Suppressor macrophage treated with lipopolysaccharide for 1 hour (primary cell): ENCODE measurements around the gene PLEKHM2.
A peak's percentile ranks its signal among the peaks of the same experiment; 100 is the strongest.

ENCODE experiments used
- DNase-seq, 3 donors: peaks; one replicate each; pipeline ENCODE4 v3.0.0-alpha.2; 2020 to 2022

PLEKHM2 gene

DNA sequence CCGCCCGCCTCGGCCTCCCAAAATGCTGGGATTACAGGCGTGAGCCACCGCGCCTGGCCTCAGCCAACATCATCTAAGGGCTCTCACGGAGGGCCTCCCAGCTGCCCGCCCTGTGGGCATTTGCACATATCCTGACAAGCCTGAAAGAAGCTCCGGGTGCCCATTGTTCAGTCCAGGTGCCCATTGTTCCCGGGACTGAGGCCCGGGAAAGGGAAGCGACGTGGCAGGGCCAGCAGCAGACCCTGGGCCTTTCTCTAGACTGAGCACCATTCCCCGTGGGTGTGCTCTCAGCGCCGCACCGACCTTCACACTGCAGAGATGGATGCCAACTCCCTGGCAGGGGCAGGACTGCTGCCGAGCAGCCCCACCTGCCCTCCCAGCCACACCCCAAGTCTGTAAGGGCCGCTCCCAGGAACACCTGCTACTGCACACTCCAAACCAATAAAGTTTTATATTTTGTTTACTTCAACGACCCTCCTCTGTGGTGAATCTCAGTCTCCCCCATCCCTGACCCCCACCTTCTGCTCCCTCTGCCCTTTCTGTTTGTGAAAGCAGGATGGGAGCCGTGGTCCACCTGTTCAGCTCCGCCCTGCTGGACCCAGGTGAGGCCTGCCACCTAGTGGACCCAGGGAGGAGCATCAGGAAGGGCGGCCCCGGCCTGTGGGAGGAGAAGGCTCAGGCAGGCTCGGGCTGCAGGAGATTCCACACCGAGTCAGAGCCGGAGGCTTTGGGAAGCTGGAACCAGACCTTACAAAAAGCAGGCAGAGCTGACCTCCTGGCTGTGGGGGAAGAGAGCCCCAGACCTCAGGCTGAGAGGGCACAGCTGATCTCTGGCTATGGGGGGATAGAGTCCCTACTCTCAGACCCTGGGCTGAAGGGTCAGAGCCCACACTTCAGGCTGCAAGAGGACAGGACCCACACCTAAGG, 57.1 kb downstream of the PLEKHM2 start:
- peak; percentile 53 to 68 (median 63) for DNase-seq

DNA sequence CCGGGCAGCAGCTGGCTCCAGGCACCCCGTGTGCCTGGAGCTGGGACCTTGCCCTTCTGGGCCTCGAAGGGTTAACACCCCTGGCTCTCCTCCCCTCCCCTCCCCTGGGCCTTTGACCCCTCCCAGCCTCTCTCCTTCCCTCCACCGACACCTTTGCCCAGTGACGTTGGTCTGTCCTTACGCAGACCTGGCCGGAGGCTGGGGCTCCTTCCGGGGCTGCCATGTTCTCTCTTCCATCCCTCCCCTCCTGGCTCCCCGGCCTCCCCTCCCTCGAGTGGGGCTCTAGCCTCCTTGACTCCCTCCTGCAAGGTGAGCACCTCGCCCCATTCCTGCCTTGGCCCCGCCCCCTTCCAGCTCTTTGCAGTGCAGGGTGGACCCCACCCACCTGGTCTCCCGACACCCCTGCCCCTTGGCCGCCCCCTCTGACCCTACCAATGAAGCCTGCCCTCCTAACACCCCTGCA, 58.2 kb downstream of the PLEKHM2 start, which contains the start of gene TMEM82:
Gene TMEM82 (plus strand): TSS at position 161 of the 463 bp plus-strand sequence. CDS start 61 bp downstream, at position 222.
- no peak for DNase-seq

DNA sequence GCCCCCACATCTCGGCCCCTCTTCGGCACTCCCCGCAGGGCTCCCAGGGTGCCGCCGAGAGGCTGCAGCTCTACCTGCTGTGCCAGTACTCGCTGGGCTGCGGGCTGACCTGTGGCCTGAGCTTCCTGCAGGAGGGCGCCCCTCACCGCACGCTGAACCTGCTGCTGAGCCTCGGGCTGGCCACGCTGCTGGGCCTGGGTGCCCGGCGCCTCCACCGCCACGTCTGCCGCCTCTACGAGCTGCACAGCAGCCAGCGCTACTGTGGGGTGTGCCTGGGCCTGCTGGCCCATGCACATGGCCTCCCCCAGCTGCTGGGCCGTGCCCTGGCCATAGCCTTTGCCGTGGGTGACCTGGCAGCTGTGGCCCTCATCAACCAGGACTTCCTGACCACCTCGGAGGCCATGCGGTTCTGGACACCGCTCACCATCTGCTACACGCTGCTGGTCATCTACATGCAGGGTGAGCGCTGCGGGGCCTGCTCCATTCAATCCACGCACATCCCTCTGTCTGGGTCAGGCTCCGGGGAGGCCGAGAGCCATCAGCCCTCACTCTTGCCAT, 60.1 kb downstream of the PLEKHM2 start:
- no peak for DNase-seq

GRCh38 chr1:15747378-15747777, 63.3 kb downstream of the PLEKHM2 start:
- no peak for DNase-seq

GRCh38 chr1:15748264-15748663, 64.1 kb downstream of the PLEKHM2 start:
- no peak for DNase-seq

GRCh38 chr1:15748690-15749398, 64.7 kb downstream of the PLEKHM2 start:
- no peak for DNase-seq

- DNase-seq = no peak
These were observed 65.5 kb downstream of the PLEKHM2 start for GRCh38 chr1:15749399-15750291.

GRCh38 chr1:15750924-15751323, 66.8 kb downstream of the PLEKHM2 start:
- no peak for DNase-seq

- no peak for DNase-seq
These were observed 67.6 kb downstream of the PLEKHM2 start for GRCh38 chr1:15751717-15752116.

DNA sequence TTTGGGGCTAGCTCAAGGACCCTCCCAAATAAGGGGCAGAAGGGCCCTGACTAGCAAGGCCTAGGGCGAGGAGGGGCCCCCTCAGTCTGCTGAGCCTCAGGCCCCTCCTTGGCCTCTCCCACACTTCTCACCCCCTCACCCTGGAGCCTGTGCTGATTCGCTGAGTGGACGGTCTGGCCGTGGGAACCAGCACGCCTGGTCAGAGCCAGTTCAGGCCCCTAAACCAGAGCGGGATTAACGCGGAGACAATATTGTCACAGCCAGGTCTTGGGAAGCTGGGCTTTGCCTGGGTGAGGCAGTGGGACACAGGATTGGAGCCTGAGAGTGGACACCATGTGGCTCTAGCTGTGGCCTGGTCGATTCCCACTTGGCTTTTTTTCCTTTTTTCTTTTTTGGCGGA, 69.7 kb downstream of the PLEKHM2 start:
- no peak for DNase-seq

DNA sequence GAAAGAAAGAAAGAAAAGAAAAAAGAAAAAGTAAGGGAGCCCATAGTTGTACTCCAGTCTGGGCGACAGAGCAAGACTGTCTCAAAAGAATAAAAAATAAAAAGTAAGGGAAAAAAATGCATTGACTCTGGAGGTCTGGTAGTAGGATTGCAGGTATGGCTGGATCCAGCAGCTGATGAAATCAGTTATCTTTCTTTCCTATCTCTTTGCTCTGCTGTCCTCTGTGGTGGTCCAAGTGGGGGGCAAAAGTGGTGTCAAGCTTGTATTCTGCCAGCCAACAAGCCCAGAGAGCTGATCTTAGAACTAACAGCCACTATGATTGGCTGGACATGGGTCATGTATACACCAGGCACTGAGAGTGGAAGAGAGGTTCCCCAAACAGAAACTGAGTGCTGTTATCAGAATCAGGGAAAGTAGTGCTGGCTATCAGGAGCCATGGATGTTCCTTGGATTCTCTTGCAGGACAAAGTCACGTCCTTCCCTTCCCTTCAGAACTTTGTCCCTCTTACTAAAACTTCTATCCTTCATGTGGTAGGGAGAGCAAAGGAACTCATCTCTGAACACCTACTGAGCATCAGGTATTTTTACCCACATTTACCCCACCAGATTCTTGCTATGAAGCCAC, 71.0 kb downstream of the PLEKHM2 start:
- DNase-seq = no peak

- no peak for DNase-seq
These were observed 71.5 kb downstream of the PLEKHM2 start for GRCh38 chr1:15755646-15756040.

DNA sequence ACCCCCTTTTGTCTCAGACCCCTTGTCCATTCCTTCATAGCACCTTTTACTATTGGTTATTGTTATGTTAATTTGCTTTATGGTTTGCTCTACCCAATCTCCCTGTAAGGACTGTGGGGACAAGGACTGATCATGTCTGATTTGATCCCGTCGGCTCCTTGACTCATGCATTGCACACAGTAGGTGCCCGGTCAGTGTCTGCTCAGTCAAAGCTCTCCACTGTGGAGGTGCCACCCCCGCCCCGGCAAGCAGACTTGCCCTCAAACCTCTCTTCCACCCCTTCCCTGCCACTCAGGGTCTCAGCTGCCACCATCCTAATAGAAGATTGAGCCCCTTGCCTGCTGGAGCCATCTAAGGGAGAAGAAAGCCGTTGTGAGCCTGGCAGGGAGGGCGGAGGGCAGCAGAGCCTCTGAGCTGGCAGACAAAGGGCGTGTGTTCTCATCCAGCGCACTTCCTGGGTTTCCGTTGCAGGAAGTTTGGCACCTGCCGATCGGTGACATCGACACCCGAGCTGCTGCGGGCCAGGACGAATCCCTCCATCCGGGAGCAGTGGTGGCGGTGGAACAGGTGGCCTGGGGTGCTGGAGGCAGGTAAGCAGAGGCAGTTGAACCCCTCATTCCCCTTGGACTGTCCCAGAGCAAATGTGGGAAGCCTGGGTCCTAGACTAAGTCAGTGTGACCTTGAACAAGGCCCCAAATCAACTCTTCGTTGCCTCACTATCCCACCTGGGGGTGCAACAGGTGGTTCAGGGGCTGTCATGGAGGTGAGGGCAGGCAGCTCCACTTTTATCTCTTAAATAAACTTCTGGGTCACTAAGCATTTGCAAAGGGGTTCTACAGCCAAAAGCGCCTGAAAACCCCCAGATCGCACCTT, 72.3 kb downstream of the PLEKHM2 start:
- no peak for DNase-seq

- DNase-seq = peak; percentile 37 to 49 (median 48)
These were observed 73.0 kb downstream of the PLEKHM2 start for GRCh38 chr1:15757016-15757543.

DNA sequence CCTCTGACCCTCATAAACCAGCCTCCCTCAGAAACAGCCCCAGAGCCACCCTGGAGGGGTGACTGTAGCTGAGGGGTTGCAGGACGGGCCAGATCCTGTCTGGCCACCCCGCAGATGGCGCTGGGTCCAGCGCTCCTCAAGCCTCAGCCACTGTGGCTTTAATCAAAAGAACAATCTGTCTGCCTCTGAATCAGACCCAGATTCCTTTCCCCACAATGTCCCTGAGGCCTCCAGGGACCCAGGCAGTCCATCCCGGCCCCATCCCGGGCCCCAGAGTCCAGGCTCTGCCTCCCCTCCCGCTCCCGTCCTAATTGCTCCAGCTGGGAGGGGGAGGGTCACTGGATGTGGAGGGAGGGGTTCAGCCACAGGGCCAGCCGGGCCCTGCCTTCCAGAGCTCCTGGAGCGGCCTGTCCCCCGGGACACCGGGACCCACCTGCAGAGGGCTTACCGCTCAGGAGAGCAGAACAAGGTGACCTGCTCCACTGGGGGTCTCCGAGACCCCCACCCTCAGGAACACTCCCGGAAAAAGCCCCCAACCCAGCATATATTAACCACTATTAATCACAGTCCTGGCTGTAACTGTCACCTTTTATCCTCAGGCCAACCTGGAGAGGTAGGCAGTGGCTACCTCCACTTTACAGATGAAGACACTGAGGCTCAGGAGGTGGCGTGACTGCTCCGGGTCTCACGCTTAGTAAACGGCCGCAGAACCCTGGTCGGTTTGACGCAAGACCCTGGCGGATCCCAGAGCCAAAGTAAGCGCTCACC, 73.6 kb downstream of the PLEKHM2 start:
- no peak for DNase-seq

DNA sequence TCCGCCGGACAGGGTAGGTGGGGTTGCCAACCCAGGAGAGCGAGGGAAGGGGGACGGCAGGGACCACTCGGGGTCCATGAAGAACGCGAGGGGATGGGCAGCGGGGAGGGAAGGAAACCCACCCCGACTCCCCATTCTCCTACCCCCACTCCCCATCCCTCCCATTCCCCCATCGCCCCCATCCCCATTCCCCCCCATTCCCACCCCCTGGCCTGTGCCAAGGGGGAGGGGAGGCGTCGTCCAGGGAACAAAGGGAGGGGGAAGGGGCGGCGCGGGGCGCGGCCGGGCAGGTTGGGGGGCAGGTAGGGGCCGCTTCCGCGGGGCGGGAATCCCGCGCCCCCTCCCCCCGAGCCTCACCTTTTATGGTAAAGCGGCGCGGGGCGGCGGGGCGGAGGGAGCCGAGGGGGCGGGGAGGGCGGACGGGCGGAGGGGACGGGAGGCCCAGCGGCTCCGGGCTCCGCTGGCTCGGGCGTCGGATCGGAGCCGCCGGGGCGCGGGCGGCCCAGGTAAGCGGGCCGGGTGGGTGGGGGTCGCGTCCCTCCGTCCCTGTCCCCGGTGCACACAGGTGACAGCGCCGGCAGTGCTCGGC, 74.3 kb downstream of the PLEKHM2 start, which contains the start of gene FBLIM1:
Gene FBLIM1 (plus strand): TSS at position 453 of the 589 bp plus-strand sequence. CDS start 6,189 bp downstream, outside the sequence.
- no peak for DNase-seq

DNA sequence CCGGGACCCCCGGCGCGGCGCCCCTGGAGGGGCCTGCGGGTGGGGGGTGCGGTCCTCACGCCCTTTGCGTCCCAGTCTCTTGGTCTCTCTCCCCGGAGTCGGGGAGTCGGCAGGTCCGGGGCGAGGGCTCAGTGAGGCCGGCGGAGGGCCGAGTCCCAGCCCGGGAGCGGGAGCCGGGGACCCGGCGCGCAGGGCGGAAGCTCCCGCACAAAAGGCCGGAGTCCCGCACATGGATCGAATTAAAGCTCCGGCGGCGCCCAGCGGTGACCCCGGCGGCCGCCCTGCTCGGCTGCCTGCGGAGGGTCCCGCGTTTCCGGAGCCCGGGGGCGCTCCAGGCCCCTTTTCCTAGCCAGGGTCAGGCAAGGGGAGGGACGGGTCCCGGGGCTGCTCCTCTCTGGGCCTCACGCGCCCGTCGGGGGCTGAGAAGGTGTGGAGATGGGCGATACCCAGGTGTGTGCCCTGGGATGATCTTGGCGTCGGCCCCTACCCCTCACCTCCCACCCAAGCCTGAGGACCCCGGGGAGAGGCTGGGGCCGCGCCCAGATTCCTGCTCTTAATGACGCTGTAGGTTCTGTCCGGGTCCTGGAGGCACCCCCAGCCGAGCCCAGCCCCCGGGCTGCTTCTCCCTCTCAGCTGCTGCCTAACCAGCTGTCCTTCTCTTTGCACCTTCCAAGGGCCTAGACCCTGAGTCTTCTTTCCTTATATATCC, 75.0 kb downstream of the PLEKHM2 start:
- DNase-seq = peak in 1 of 3 donors; percentile 50

GRCh38 chr1:15760520-15761211, 76.5 kb downstream of the PLEKHM2 start:
- DNase-seq = no peak
